ENCODE results near the gene TRABD2A.

GRCh38 chr2:84876369-84876768 is 4.5 kb downstream of the TRABD2A start:
- TF ChIP-seq CTCF (IDR thresholded peaks at IDR 0.05), result no peak
- TF ChIP-seq POLR2AphosphoS5 (IDR thresholded peaks at IDR 0.05), result no peak
- no peak for TF ChIP-seq POLR2A (IDR thresholded peaks at IDR 0.05)

Measured in sigmoid colon (tissue), 4 donors.